Ureter (tissue), 1 donor: Measurements from ENCODE around the gene CLMN. TPM values are rescaled to one million over a fixed set of nuclear protein-coding genes. Genes with fewer than 3 reads are reported as not detected.

Experiments used
- DNase-seq: peaks from one replicate; pipeline ENCODE4 v3.0.0-alpha.2; 2020; ENCODE audit warnings: low spot score
- total RNA-seq: library from RNA; stranded (reverse); gene quantifications from one replicate; pipeline ENCODE4 v1.2.4, GENCODE V29; 2023
- donor health status: DM: yes; HTN: yes; CAD: no.

Gene CLMN
- total RNA-seq, 1 donor from 2014 or later = 91.9 TPM

GRCh38 chr14:95322651-95323050 is 2.9 kb upstream of the CLMN start:
- no peak for DNase-seq

- no peak for DNase-seq
Observed at GRCh38 chr14:95321693-95322455, 2.2 kb upstream of the CLMN start.

- no peak for DNase-seq
Observed at GRCh38 chr14:95320955-95321600, 1.4 kb upstream of the CLMN start.

GRCh38 chr14:95320078-95320895 is 579 bp upstream of the CLMN start:
- no peak for DNase-seq

GRCh38 chr14:95318399-95319311 is 1.1 kb downstream of the CLMN start:
- DNase-seq = no peak

- DNase-seq = no peak
Observed at GRCh38 chr14:95317817-95318343, 1.8 kb downstream of the CLMN start.

GRCh38 chr14:95316821-95317220 is 2.9 kb downstream of the CLMN start:
- DNase-seq = no peak

- DNase-seq = no peak
Observed at GRCh38 chr14:95315579-95315978, 4.1 kb downstream of the CLMN start.

GRCh38 chr14:95315156-95315555 is 4.6 kb downstream of the CLMN start:
- no peak for DNase-seq

- peak; percentile 63 for DNase-seq
Observed at GRCh38 chr14:95314609-95315008, 5.1 kb downstream of the CLMN start.

- DNase-seq = peak; percentile 81
Observed at GRCh38 chr14:95313707-95314106, 6.0 kb downstream of the CLMN start.

GRCh38 chr14:95313190-95313589 is 6.5 kb downstream of the CLMN start:
- DNase-seq = no peak

- no peak for DNase-seq
Observed at GRCh38 chr14:95312311-95312710, 7.4 kb downstream of the CLMN start.

- DNase-seq = no peak
Observed at GRCh38 chr14:95311752-95312151, 8.0 kb downstream of the CLMN start.

- no peak for DNase-seq
Observed at GRCh38 chr14:95310635-95311380, 8.9 kb downstream of the CLMN start.

GRCh38 chr14:95309261-95310051 is 10.3 kb downstream of the CLMN start:
- DNase-seq = no peak

GRCh38 chr14:95308073-95308472 is 11.6 kb downstream of the CLMN start:
- no peak for DNase-seq

GRCh38 chr14:95307402-95308041 is 12.2 kb downstream of the CLMN start:
- no peak for DNase-seq

- DNase-seq = no peak
Observed at GRCh38 chr14:95305940-95306339, 13.8 kb downstream of the CLMN start.
